MM.1S (cell line): Measurements from ENCODE around the gene COL6A6.

Experiments
- DNase-seq: peaks from one replicate; pipeline ENCODE4 v3.0.0-alpha.2; 2015
- H2AFZ ChIP-seq: fragments of 300-600 bp; sonication (generic); 2 replicates; pipeline ENCODE4 v1.6.0; 2016; ENCODE audit warnings: antibody characterized with exemption, low read length
- H3F3A ChIP-seq: fragments of 300-600 bp; sonication (generic); 2 replicates; pipeline ENCODE4 v1.6.1; 2016; ENCODE audit warnings: mild to moderate bottlenecking, antibody characterized with exemption, low read length, moderate library complexity, mixed read lengths; ENCODE audit not compliant: insufficient read depth
- H3K27ac ChIP-seq: fragments of 300-600 bp; sonication (generic); 2 replicates; pipeline ENCODE4 v1.5.1; 2016; ENCODE audit warnings: mild to moderate bottlenecking, low read length
- H3K27me3 ChIP-seq: fragments of 300-600 bp; sonication (generic); replicated peaks from 2 replicates; pipeline ENCODE4 v1.6.0; 2016; ENCODE audit warnings: low read length; ENCODE audit not compliant: insufficient read depth
- H3K36me3 ChIP-seq: fragments of 300-600 bp; sonication (generic); replicated peaks from 2 replicates; pipeline ENCODE4 v1.6.1; 2016; ENCODE audit warnings: mild to moderate bottlenecking, low read length, mixed read lengths; ENCODE audit not compliant: insufficient read depth
- H3K4me1 ChIP-seq: fragments of 300-600 bp; sonication (generic); 2 replicates; pipeline ENCODE4 v1.6.1; 2016; ENCODE audit warnings: low read length, mixed read lengths
- H3K4me2 ChIP-seq: fragments of 300-600 bp; sonication (generic); 2 replicates; pipeline ENCODE4 v1.6.0; 2016; ENCODE audit warnings: low read depth, low read length
- H3K4me3 ChIP-seq: fragments of 300-600 bp; sonication (generic); 2 replicates; pipeline ENCODE4 v1.5.1; 2016; ENCODE audit warnings: low read length, mixed read lengths
- H3K79me2 ChIP-seq: fragments of 300-600 bp; sonication (generic); 2 replicates; pipeline ENCODE4 v1.6.1; 2016; ENCODE audit warnings: mixed run types, low read length, mixed read lengths
- H3K9ac ChIP-seq: fragments of 300-600 bp; sonication (generic); 2 replicates; pipeline ENCODE4 v1.6.1; 2016; ENCODE audit warnings: low read length, mixed read lengths
- H3K9me2 ChIP-seq: fragments of 300-600 bp; sonication (generic); replicated peaks from 2 replicates; pipeline ENCODE4 v1.6.1; 2016; ENCODE audit warnings: mild to moderate bottlenecking, low read length, mixed read lengths; ENCODE audit not compliant: insufficient read depth
- H3K9me3 ChIP-seq: fragments of 300-600 bp; sonication (generic); replicated peaks from 2 replicates; pipeline ENCODE4 v1.6.1; 2016; ENCODE audit warnings: mild to moderate bottlenecking, low read length, mixed read lengths; ENCODE audit not compliant: insufficient read depth
- H4K20me1 ChIP-seq: fragments of 300-600 bp; sonication (generic); 2 replicates; pipeline ENCODE4 v1.6.1; 2016; ENCODE audit warnings: mild to moderate bottlenecking, low read length, moderate library complexity, mixed read lengths; ENCODE audit not compliant: insufficient read depth
- CTCF ChIP-seq: fragments of 300-600 bp; sonication (generic); IDR thresholded peaks from 2 replicates; pipeline ENCODE4 v1.5.1; 2016; ENCODE audit warnings: antibody characterized with exemption, low read length, mixed read lengths
- EZH2 ChIP-seq: fragments of 300-600 bp; sonication (generic); optimal IDR thresholded peaks from 2 replicates; pipeline ENCODE3; 2017; ENCODE audit warnings: low read depth, mild to moderate bottlenecking, antibody characterized with exemption, low read length, mixed read lengths
- EZH2phosphoT487 ChIP-seq: fragments of 300-600 bp; sonication (generic); IDR thresholded peaks from 2 replicates; pipeline ENCODE4 v1.6.1; 2018; ENCODE audit warnings: antibody characterized with exemption, low read length

COL6A6 gene

DNA sequence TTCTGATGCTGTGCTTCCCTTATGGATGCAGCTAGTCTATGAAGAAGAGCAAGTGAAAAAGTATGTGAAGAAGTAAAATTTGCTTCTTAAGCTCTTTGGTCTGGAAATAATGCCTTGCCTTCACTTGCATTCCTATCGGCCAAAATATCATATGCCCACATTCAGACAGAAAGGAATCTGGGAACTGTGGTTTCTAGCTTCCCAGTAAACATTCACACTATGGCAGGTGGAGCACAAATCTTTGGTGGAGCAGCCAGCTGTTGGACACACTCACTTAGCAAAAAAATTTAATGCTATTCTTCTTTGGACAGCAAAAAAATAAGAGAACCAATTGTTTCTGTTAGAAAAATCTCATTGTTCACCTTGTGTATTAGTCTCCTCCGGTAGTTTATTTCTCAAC lies 12.3 kb upstream of the COL6A6 start:
- TF ChIP-seq EZH2: no peak
- no peak for TF ChIP-seq EZH2phosphoT487
- no peak for TF ChIP-seq CTCF
- Histone ChIP-seq H4K20me1 (no peaks in the 10 kb centered on the region), H3F3A (no peaks in the 10 kb centered on the region), H3K79me2 (no peaks in the 10 kb centered on the region), H3K4me2 (no peak overlapping the region), H3K4me3 (no peak overlapping the region), H3K9me3 (no peaks in the 10 kb centered on the region), H3K36me3 (no peaks in the 10 kb centered on the region), H3K9ac (no peak overlapping the region), H3K4me1 (no peaks in the 10 kb centered on the region), H3K27me3 (no peaks in the 10 kb centered on the region), H3K9me2 (no peaks in the 10 kb centered on the region), H3K27ac (no peak overlapping the region), H2AFZ (no peak overlapping the region)
- DNase-seq: no peak

GRCh38 chr3:130506031-130506430 lies 10.9 kb upstream of the COL6A6 start:
- Histone ChIP-seq H3K4me1 (no peaks in the 10 kb centered on the region), H3K4me3 (no peak overlapping the region), H3K27me3 (no peaks in the 10 kb centered on the region), H3K79me2 (no peaks in the 10 kb centered on the region), H4K20me1 (no peaks in the 10 kb centered on the region), H2AFZ (no peak overlapping the region), H3K9ac (no peak overlapping the region), H3K9me2 (no peaks in the 10 kb centered on the region), H3K36me3 (no peaks in the 10 kb centered on the region), H3F3A (no peaks in the 10 kb centered on the region), H3K4me2 (no peak overlapping the region), H3K9me3 (no peaks in the 10 kb centered on the region), H3K27ac (no peak overlapping the region)
- no peak for DNase-seq
- TF ChIP-seq EZH2: no peak
- no peak for TF ChIP-seq CTCF
- no peak for TF ChIP-seq EZH2phosphoT487

- no peaks in the 10 kb centered on the region for H3K4me1 ChIP-seq
- H3K9me3 ChIP-seq: no peaks in the 10 kb centered on the region
- H2AFZ ChIP-seq: no peak overlapping the region
- no peak overlapping the region for H3K4me2 ChIP-seq
- DNase-seq: no peak
- no peaks in the 10 kb centered on the region for H3F3A ChIP-seq
- no peaks in the 10 kb centered on the region for H3K36me3 ChIP-seq
- H3K79me2 ChIP-seq: no peaks in the 10 kb centered on the region
- no peaks in the 10 kb centered on the region for H3K9me2 ChIP-seq
- no peaks in the 10 kb centered on the region for H3K27me3 ChIP-seq
- H3K4me3 ChIP-seq: no peak overlapping the region
- no peaks in the 10 kb centered on the region for H4K20me1 ChIP-seq
- H3K27ac ChIP-seq: no peak overlapping the region
- no peak for TF ChIP-seq CTCF
- no peak overlapping the region for H3K9ac ChIP-seq
Measured at GRCh38 chr3:130507746-130508145, 9.2 kb upstream of the COL6A6 start.

GRCh38 chr3:130509008-130509407 lies 8.0 kb upstream of the COL6A6 start:
- H3K4me1 ChIP-seq: no peaks in the 10 kb centered on the region
- no peak for DNase-seq
- no peaks in the 10 kb centered on the region for H3K27me3 ChIP-seq
- H2AFZ ChIP-seq: no peak overlapping the region
- TF ChIP-seq EZH2phosphoT487 (no peak), EZH2 (no peak), CTCF (no peak)
- H3K4me3 ChIP-seq: no peak overlapping the region
- no peak overlapping the region for H3K27ac ChIP-seq
- H3K9ac ChIP-seq: no peak overlapping the region
- no peaks in the 10 kb centered on the region for H4K20me1 ChIP-seq
- H3K79me2 ChIP-seq: no peaks in the 10 kb centered on the region
- no peak overlapping the region for H3K4me2 ChIP-seq
- no peaks in the 10 kb centered on the region for H3K36me3 ChIP-seq
- H3K9me2 ChIP-seq: no peaks in the 10 kb centered on the region
- H3K9me3 ChIP-seq: no peaks in the 10 kb centered on the region
- no peaks in the 10 kb centered on the region for H3F3A ChIP-seq
